NCI-H146 treated with DMSO at 0.1 percent for 48 hours (cell line): Measurements from ENCODE around the gene PHOSPHO1.

ENCODE experiments used
- DNase-seq: peaks from one replicate; lab custom pipeline; 2025; ENCODE audit not compliant: unreplicated experiment; lab: John Stamatoyannopoulos, UW

PHOSPHO1 gene

DNA sequence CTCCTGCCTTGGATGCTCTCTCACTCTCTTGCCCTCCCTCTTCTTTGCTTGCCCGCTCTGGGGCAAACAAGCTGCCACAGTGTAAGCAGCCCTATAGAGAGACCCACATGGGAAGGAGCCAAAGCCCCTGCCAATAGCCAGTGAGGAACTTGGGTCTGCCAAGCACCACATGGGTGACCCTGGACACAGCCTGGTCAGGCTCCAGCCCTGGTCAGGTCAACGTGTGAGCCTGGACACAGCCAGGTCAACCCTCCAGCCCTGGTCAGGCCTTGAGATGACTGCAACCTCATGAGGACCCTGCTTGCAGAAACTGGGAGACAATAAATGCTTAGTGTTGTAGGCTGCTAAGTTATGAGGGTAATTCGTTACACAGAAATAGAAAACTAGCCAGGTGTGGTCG is 14.3 kb upstream of the PHOSPHO1 start:
- no peak for DNase-seq

DNA sequence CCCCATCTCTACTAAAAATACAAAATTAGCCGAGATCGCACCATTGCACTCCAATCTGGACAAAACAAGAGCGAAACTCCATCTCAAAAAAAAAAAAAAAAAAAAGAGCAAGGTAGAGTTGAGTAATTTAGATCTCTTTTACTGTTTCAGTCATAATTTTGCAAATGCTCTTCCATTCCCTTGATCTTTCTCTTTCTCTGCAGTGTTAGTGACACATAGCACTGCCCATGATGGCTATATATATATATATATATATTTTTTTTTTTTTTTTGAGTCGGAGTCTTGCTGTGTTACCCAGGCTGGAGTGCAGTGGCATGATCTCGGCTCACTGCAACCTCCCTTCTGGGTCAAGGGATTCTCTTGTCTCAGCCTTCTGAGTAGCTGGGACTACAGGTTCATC is 12.2 kb upstream of the PHOSPHO1 start:
- DNase-seq, result no peak

- no peak for DNase-seq
Observed at GRCh38 chr17:49241692-49242397, 11.3 kb upstream of the PHOSPHO1 start.

DNA sequence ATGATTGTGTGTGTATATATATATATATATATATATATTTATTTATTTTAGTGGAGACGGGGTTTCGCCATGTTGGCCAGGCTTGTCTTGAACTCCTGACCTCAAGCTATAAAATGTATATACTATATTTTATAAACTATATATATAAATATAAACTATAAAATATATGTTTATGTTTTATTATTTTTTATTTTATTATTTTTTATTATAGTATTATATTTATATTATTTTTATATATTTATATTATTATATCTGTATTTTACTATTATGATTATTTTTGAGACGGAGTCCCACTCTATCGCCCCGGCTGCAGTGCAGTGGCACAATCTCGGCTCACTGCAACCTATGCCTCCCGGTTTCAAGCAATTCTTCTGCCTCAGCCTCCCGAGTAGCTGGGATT is 10.5 kb upstream of the PHOSPHO1 start:
- DNase-seq, result no peak

DNA sequence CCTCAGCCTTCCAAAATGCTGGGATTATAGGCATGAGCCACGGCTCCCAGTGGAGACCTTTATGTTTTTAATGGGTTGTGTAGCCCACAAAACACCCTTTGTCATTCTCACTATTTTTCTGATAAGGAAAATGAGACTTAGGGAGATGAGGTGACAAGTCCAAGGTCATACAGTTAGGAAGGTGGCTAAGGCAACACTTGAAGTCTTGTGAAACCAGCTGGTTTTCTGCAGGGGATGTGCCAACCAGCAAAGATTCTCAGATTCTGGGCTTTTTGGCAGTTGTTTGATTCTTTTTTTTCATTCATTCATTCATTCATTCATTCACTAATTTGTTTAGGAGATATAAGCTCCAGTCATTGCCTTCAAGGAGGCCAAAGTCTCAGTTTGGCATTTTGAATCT is 10.0 kb upstream of the PHOSPHO1 start:
- no peak for DNase-seq

- no peak for DNase-seq
Observed at GRCh38 chr17:49239963-49240362, 9.4 kb upstream of the PHOSPHO1 start.

- DNase-seq, result no peak
Observed at GRCh38 chr17:49235896-49236295, 5.3 kb upstream of the PHOSPHO1 start.

DNA sequence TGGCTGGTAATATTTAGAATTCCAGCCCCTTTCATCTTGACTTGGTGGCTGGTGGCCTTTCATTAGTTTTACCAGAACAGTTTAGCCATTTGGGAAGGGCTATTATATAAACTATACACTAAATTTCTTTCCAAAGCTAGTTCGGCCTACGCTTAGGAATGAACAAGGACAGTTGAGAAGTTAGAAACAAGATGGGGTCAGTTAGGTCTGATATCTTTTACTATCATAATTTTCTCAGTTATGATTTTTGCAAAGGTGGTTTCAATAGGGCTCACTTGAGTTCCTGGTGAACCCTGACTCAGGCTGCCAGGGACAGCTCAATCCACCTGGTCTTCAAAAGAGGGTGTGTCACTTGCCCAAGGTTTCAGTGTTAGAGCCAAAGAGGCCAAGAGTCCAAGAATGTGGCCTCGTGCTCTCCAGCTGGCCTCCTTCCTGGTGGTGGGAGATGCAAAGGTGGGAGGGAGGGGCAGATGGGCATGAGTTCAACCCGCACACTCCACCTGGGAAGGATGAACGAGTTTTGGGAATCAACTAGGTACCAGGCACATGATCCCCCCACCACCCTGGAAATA is 4.0 kb upstream of the PHOSPHO1 start:
- DNase-seq, result no peak

DNA sequence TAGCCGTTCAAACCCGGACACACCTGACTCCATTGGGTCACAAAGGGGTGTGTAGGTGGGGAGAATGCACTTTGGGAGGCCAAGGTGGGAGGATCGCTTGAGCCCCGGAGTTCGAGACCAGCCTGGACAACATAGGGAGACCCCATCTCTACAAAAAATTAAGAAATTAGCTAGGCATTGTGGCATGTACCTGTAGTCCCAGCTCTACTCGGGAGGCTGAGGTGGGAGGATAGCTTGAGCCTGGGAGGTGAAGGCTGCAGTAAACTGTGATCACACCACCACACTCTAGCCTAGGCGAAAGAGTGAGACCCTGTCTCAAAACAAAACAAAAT is 942 bp upstream of the PHOSPHO1 start:
- DNase-seq, result no peak

DNA sequence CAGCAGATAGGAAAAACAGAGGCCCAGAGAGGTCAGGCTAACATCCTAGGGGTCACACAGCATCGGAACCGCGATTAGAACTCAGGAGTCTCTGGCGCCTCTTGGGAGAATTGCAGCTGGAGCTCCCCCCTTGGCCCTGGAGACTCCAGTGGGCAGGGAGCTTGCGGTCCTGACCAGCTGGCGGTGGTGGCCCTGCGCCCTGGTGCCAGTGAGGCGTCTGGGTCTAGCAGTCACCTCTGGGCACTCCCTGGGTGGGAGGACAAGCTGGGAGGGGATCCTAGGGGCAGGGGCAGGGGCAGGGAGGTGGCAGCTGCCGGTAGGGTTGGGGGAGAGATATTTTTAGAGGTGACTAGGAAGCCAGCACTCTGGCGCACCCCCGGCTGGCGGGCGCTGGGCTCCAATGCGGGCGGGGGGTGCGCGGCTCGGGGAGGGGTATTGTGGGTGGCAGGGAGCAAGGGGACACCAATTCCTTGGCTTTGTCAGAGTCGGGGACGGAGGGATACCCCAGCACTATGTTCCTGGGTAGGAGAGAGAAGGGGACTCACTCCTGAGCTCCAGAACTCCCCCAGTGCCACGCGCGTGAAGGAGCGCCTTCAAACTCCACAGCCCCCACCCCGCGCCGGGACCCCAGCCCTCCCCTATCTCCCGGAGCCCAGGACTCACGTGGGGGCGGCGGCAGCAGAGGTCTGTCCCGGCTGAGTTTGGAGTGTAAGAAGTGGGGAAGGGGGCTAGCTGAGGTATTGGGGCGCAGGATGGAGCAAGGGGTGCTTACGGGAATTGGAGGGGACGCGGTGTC is 584 bp downstream of the PHOSPHO1 start:
- DNase-seq, result no peak

DNA sequence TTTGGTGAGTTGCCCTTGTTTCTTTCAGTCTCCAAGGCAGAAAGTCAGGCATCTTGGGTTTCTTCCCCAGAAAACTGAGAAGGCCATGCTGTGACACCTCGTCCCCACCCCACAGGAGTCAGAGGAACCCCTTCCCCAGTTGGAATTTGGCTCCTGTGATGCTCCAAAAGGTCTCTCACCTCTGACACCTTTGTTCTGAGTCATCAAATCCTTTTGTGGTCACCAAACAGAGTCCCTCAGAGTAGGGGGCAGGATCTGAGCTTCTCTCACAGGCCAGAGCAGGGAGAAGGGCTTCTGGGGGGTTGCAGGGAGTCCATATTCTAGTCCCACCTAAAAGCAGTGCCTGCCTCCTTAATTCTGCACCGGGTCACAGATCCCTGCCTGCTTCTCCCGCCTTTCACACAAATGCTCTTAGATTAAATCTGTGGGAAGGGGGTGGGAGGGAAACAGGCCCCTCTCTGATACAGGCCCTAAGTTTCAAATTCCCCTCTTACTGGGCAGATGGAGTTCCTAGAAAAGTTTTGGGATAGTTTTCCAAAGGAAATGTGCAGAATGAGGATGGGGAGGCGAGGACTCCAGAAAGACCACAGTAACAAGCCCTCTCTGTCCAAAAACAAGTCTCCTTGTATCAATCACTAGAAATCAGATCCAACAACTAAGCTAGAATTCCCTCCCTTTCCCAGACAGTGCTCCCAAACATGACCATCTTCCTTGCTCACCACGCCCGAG is 1.3 kb downstream of the PHOSPHO1 start:
- DNase-seq, result no peak

- DNase-seq, result peak; percentile 9
Observed at GRCh38 chr17:49227436-49228261, 2.9 kb downstream of the PHOSPHO1 start.

- DNase-seq, result no peak
Observed at GRCh38 chr17:49226771-49227435, 3.7 kb downstream of the PHOSPHO1 start.

DNA sequence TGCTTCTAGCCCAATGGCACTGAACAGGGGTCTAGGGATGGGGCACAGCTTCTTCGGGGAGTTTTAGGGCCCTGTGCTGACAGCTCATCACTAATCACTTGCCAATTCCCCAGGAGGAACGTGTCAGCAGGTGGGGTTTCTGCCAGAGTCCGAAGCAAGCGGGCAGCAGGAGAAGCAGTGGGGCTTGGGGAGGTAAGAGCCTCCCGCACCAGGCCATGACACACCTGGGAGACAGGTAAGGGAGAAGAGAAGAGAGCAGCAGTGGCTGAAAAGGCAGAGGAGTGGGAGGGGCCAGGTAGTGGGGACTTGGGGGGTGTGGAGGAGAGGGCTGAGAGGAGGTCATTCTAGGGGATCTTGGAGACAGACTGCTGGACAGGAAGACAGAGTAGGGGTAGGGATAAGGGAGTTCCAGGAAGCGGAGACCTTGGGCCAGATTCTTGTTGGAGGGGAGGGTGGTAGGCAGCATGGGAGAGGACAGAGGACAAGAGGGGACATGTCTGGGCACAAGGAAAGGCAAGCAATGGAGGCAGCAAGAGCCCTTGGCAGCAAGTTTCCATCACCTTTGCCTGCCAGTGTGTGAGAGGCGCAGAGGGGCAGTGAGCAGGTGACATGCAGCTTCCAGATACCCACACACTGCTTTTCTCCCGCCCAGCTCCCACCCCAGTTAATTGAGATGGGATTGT is 4.9 kb downstream of the PHOSPHO1 start:
- no peak for DNase-seq

- no peak for DNase-seq
Observed at GRCh38 chr17:49224997-49225337, 5.6 kb downstream of the PHOSPHO1 start.

GRCh38 chr17:49224198-49224996 is 6.2 kb downstream of the PHOSPHO1 start:
- DNase-seq, result peak; percentile 3

DNA sequence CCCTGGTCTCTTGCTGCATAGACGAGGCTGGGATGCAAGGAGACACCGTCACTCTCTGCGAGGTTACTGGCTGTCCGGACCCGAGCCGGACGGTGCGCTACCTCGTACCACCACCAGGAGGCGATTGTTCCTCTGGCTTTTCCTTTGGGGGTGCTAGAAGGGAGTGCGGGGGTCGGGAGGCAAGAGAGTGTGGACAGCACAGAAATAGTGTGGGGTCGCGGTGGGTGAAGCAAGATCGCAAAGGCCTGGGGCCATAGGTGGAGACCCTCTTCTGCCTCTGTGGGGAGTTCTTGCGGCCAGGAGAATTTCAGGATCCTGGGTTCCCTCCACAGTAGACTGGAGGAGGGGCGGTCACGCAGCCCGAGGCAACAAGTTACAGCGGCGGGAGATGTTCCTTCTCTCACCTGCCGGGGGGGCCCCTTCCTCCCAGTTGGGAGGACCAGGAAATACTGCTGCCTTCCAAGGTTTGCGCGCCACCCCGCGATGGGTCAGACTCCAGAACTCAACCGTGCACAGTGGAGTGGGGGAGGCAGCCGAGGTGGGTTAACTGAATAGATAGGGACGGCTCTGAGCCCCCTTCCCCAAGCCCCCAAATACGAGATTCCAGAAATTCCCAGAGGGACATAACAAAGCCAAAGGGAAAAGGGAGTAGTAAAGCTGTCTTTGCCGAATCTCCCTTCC is 6.9 kb downstream of the PHOSPHO1 start:
- DNase-seq, result no peak

DNA sequence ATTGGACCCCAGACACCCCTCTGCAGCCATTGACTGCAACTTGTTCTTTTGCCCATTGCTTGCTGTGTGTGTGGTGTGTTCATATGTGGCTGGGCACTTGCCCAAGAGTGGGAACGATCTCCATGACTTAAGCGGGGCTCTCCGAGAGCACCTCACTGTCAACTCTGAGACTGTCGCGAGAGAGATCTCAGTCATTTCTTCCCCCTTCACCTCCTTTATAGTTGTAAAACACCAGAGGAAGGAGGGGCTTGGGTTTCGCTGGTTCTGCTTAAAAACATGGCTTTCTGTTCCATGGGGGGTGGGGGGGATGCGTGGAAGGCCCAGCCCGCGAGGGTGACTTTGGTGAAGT is 7.4 kb downstream of the PHOSPHO1 start:
- no peak for DNase-seq

DNA sequence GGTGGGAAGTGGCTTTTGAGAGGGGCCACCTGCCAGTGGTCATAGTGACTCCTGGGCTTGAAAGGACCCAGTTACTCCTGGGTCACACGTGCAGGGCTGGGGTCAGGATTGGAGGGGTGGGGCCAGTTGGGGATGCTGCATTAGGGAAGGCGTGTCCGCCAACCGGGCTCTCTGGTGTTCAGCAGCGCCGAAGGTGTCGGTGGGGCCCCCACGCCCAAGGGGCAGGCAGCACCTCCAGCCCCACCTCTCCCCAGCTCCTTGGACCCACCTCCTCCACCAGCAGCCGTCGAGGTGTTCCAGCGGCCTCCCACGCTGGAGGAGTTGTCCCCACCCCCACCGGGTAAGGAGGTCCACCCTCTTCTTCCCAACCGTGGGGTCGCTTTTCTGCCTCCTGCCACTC is 10.6 kb downstream of the PHOSPHO1 start:
- DNase-seq, result no peak
